Measurements from ENCODE around the gene TSFM. TPM values are rescaled to one million over a fixed set of nuclear protein-coding genes. Genes with fewer than 3 reads are reported as not detected.

The TSFM gene
- total and polyA plus RNA-seq, 2 of the 13 experiments (the other 11 are each of a cell fraction or from before 2014, with no cell fraction given) = 29.8 to 68.3 TPM

- TF ChIP-seq, protein P1, sequence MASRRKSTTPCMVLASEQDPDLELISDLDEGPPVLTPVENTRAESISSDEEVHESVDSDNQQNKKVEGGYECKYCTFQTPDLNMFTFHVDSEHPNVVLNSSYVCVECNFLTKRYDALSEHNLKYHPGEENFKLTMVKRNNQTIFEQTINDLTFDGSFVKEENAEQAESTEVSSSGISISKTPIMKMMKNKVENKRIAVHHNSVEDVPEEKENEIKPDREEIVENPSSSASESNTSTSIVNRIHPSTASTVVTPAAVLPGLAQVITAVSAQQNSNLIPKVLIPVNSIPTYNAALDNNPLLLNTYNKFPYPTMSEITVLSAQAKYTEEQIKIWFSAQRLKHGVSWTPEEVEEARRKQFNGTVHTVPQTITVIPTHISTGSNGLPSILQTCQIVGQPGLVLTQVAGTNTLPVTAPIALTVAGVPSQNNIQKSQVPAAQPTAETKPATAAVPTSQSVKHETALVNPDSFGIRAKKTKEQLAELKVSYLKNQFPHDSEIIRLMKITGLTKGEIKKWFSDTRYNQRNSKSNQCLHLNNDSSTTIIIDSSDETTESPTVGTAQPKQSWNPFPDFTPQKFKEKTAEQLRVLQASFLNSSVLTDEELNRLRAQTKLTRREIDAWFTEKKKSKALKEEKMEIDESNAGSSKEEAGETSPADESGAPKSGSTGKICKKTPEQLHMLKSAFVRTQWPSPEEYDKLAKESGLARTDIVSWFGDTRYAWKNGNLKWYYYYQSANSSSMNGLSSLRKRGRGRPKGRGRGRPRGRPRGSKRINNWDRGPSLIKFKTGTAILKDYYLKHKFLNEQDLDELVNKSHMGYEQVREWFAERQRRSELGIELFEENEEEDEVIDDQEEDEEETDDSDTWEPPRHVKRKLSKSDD (CRISPR knock-in tag; IDR thresholded peaks at IDR 0.05; ENCODE audit: low read depth) = peak; percentile 93
- TF ChIP-seq ZNF33A (CRISPR knock-in tag; IDR thresholded peaks at IDR 0.05; ENCODE audit: borderline replicate concordance) (peak; percentile 88; the same call in 1 of the 2 replicates), ZNF746 (CRISPR knock-in tag; IDR thresholded peaks at IDR 0.05) (peak; percentile 93), GMEB1 (CRISPR knock-in tag; IDR thresholded peaks at IDR 0.05; ENCODE audit: borderline replicate concordance) (peak; percentile 87), ZNF788 (CRISPR knock-in tag; IDR thresholded peaks at IDR 0.05; ENCODE audit: borderline replicate concordance) (peak; percentile 98), ZNF20 (CRISPR knock-in tag; IDR thresholded peaks at IDR 0.05) (no peak), ZNF292 (CRISPR knock-in tag; IDR thresholded peaks at IDR 0.05; ENCODE audit: borderline replicate concordance, low read depth) (no peak), IRX3 (CRISPR knock-in tag; IDR thresholded peaks at IDR 0.05; ENCODE audit: borderline replicate concordance, low read depth) (no peak), NFIC (IDR thresholded peaks at IDR 0.05; ENCODE audit: low read length) (no peak), ZNF343 (CRISPR knock-in tag; IDR thresholded peaks at IDR 0.05) (peak; percentile 93), ZBTB4 (CRISPR knock-in tag; IDR thresholded peaks at IDR 0.05; ENCODE audit: borderline replicate concordance) (no peak), MTF1 (CRISPR knock-in tag; IDR thresholded peaks at IDR 0.05) (no peak), ZNF383 (CRISPR knock-in tag; IDR thresholded peaks at IDR 0.05; ENCODE audit: borderline replicate concordance) (peak; percentile 28; the same call in 1 of the 2 replicates)
- TF ChIP-seq, protein P2, sequence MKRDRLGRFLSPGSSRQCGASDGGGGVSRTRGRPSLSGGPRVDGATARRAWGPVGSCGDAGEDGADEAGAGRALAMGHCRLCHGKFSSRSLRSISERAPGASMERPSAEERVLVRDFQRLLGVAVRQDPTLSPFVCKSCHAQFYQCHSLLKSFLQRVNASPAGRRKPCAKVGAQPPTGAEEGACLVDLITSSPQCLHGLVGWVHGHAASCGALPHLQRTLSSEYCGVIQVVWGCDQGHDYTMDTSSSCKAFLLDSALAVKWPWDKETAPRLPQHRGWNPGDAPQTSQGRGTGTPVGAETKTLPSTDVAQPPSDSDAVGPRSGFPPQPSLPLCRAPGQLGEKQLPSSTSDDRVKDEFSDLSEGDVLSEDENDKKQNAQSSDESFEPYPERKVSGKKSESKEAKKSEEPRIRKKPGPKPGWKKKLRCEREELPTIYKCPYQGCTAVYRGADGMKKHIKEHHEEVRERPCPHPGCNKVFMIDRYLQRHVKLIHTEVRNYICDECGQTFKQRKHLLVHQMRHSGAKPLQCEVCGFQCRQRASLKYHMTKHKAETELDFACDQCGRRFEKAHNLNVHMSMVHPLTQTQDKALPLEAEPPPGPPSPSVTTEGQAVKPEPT (CRISPR knock-in tag; IDR thresholded peaks at IDR 0.05; ENCODE audit: low read depth) = 0 out of 2 replicates have a peak, but pooled peaks have one; percentile 68
- TF ChIP-seq, protein P3, sequence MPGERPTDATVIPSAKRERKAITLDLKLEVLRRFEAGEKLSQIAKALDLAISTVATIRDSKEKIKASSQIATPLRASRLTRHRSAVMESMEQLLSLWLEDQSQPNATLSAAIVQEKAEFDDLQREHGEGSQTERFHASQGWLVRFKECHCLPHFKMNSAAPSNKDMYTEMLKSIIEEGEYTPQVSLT (CRISPR knock-in tag; IDR thresholded peaks at IDR 0.05; ENCODE audit: borderline replicate concordance, low read depth) = no peak
- TF ChIP-seq, protein P4, sequence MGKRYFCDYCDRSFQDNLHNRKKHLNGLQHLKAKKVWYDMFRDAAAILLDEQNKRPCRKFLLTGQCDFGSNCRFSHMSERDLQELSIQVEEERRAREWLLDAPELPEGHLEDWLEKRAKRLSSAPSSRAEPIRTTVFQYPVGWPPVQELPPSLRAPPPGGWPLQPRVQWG (CRISPR knock-in tag; IDR thresholded peaks at IDR 0.05; ENCODE audit: borderline replicate concordance, low read depth) = no peak
Measured at GRCh38 chr12:57751788-57752667, 30.6 kb upstream of the TSFM start, which contains the start of gene CDK4 (continued).
